Left renal pelvis (tissue), 4 donors: ENCODE data around the gene MRTO4. TPM values are rescaled to one million over a fixed set of nuclear protein-coding genes. Genes with fewer than 3 reads are reported as not detected.
"Not testable (repeated sequence)": the region's sequence is repeated elsewhere in the genome, so short reads cannot be mapped to it uniquely, and the experiment has no call there.

ENCODE experiments used
- DNase-seq, 4 donors: peaks; one replicate each; pipeline ENCODE4 v3.0.0-alpha.2; 2013; ENCODE audit warnings: low read depth in 4 of 4, low spot score in 3 of 4
- polyA plus RNA-seq, 4 donors: library from polyadenylated mRNA; unstranded; fragments of 120-200 nt; gene quantifications; one replicate each; pipeline ENCODE4 v1.2.1, GENCODE V29; 2013; ENCODE audit not compliant: insufficient read length in 4 of 4

Gene MRTO4
- polyA plus RNA-seq, 4 donors = 23.7 to 34.6 (median 27.0) TPM

DNA sequence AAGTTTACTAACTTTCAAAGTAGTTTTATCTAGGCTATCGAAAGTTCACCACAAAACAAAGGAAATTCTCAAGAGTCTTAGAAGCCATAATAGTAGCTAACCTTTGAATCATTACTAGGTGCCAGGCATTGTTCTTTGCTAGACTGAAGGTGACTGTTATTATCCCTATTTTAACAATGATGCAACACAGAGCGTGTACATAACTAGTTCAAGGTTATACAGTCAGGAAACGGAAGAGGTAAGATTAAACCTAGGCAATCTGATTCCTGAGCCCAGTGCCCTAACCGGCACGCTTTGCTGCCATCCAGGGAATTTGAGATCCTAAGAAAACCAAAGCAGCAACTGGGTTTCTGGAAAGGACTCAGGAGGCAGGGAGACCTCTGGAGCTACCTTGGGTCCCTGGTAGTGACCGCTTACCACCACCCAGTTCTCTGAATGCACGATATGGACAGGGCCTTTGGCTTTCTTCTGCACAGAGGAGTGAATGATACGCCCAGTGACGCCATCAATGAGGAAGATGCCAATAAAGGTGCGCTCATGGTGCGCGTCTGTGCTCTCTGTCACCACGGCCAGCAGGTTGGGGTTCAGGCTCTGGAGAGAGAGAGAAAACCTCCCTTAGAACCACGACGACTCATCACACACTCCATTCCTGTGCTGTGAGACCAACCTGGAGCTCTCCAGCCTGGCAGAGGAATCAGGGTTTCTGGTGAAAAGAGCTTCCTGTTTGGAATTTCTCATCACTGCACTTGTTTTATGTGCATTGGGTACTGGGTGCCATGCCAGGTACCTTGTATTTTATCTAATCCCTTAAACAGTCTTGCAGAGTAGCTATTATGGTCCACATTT, 28.4 kb upstream of the MRTO4 start:
- DNase-seq = no peak

GRCh38 chr1:19229229-19229628, 22.4 kb upstream of the MRTO4 start:
- DNase-seq = no peak

DNA sequence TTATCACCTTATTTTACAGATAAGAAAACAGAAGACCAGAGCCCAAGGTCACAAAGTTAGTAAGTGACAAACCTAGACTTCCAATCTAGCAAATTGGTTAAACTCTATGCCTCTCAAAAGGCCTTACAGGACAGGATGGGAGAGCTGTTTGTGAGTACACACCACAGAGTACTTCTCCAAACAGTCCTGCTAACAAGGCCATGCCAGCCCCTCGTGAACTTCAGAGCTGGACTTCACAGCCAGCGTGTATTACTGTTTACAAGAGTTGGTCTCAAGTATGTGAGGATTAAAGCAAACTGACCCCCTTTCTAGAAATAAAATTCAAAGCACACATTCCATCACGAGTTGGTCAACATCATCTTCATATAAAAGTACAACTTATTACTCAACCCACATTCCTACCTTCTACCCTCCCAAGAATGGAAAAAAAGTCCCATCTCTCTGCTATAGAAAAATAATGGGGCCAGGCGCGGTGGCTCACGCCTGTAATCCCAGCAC, 21.7 kb upstream of the MRTO4 start:
- no peak for DNase-seq

DNA sequence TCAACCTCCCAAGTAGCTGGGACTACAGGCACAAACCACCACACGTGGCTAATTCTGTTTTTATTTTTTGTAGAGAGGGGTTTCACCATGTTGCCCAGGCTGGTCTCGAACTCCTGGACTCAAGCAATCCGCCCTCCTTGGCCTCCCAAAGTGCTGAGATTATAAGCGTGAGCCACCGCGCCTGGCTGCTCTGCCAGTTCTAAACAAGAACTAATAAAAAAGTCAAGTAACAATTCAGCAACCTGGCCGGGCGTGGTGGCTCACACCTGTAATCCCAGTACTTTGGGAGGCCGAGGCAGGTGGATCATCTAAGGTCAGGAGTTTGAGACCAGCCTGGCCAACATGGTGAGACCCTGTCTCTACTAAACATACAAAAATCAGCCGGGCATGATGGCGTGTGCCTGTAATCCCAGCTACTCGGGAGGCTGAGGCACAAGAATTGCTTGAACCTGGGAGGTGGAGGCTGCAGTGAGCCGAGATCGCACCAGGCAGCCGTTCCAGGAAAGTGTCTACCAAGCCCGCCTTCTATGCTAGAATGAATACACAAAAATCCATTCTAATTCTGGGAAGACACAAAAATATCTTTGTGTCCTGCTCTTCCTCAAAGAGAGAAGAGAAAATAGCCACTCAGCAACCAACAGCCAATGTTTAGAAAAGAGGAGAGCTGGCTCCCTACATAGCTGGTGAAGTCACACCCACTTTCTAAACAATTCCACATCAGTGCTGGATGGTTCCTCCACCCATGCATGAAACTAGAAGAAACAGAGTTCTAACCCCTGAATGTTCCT, 19.7 kb upstream of the MRTO4 start:
- DNase-seq = not testable (repeated sequence)

DNA sequence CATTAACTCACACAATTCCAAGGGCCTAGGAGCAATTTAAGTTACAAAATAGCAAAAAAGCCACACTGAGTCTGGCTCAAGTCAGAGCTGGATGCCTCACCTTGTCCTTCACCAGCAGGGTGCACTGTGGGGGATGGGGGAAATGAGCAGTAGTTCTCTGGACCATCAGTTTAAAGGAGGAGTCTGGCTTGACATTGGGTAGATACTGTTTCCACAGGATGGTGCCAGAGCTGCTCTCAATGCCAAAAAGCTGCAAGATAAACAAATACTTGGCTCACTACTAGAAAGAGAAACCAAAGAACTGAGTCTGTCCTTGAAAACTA, 19.1 kb upstream of the MRTO4 start:
- no peak for DNase-seq

- no peak for DNase-seq
These were observed 17.4 kb upstream of the MRTO4 start for GRCh38 chr1:19234224-19234623.

- DNase-seq = no peak
These were observed 11.7 kb upstream of the MRTO4 start for GRCh38 chr1:19239876-19240275.

DNA sequence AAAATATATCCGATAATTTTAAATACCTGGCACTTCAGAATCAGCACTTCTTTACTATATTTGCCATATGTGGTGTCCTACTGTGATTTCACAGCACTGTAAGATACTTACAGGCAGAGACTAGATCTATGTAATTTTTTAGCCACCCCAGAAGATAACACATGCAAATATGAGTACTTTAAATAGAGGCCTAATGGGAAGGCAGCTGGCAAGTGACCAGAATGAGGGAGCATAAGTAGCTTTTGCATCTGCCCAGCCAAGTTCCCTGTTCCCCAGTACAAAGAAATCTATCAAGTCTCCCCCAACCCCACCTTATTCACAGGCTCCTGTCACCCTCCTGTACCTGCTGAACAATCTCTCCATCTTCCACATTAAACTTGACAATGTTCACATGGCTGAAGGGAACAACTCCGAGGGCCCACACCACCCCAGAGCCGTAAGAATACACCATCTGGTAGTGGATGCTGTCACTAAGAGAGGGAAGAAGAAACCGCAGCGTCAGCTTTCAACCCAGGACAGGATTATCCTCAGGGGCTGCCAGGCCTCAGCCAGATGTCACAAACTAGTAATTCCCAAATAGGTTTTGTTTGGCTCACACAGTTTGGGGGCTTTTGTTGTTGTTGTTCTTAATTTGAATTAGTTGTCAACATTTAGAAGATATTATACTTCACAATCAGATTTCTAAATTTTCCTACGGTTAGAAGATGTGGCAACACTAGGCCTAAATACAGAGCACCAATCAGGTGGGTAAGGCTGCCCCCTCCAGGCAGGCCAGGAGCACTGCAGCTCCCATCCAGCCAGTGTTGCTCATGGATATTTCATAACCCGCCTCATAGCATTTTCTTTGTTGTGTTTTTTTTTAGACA, 10.7 kb upstream of the MRTO4 start:
- DNase-seq = no peak

GRCh38 chr1:19250629-19251304, 838 bp upstream of the MRTO4 start:
- no peak for DNase-seq

DNA sequence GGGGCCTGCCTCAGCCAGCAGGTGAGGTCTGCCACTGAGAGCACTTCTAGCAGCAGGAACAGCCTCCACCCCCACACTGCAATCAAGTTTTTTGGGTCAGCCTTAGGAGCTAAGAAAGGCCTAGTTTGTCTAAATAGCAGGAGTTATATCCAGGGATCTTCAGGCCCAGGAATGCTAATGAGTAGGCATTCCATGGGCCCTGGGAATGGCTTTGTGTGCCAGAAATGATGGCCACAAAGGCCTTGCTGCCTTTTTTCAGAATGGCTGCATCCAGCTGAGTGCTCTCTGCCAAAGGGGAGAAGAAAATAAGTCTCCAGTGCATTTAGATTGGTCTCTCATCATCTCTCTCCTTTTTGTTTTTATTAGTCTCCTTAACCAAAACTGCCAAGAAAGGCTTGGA, 2.8 kb downstream of the MRTO4 start:
- DNase-seq = no peak

GRCh38 chr1:19255288-19255687, 3.7 kb downstream of the MRTO4 start:
- no peak for DNase-seq

GRCh38 chr1:19256301-19256700, 4.7 kb downstream of the MRTO4 start:
- not testable (repeated sequence) for DNase-seq

- DNase-seq = no peak
These were observed 5.7 kb downstream of the MRTO4 start for GRCh38 chr1:19257178-19257914.

- DNase-seq = no peak
These were observed 6.7 kb downstream of the MRTO4 start for GRCh38 chr1:19258353-19258752.

DNA sequence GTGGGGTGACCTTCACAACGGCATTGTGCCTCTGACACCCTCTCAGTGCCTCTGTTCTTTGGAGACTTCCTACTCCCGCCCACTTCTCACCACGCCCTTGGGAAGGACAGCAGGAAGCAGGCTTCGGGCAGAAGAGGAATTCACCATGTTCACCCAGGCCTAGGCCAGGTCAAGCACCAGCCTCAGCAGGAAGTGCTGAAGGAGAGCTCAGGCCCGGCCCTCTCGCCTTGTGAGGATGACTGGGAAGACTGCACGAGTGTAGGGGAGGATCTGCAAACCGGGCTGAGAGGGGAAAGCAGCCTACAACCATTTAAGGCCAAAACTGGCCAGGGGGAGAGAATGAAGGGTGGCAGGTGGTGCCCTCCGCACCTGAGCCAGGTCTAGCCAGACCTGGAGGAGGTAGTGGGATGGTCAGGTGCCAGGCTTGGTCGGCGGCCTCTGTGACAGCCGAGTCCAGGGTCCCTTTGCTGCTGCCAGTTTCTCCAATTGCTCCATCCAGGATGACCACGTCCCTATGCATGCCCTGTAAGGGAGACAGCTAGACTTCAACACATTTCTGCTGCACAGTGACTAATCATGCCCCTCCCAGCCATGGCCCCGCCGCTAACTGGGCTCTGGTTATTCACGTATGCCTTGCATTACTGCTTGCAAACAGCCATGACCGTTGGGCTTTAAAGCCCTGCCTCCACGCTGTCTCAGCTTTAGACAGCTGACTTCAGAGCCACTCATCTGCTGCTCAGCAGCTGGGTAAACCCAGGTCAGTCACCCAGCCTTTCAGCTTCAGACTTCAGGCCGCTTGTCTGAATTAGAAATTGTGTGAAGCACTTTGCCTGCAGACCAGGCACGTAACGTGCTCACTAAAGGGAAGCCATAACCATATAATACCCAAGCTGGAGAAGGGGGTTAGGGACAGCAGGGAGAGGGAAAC, 8.9 kb downstream of the MRTO4 start:
- DNase-seq = no peak

DNA sequence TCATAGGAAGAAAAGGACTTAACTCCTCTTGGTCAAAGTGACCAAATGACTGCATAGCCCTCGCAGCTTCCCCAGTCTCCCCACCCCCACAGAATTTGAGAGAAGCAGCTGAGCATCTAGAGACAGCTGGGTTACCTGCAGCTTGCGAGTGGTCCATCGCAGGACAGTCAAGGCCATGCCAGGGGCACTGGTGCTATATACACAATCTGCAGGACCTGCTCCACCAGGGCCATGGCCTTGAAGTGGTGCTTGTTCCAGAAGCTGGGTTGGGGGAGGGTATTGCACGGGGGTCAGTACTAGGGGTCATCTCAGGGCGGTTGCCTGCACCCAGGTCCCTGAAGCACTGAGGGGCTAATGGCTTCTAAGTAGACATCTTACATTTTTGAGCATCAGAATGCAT, 10.4 kb downstream of the MRTO4 start:
- DNase-seq = no peak

- no peak for DNase-seq
These were observed 11.1 kb downstream of the MRTO4 start for GRCh38 chr1:19262744-19263143.

DNA sequence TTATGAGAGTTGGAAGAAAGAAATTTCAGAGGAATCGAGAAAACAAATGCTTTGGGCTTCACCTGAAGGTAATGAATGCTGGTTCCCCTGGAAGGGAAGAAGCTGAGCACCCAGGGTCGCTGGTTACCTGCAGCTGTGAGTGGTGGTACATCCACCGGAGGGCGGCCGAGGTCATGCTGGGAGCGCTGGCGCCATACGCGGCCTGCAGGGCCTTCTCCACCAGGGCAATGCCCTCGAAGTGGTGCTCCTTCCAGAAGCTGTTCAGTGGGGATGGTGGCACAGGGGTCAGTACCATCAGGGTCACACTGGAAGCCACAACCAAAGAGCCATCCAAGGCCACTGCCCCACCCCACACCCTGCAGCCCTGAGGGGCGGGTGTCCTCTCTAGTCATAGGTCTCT, 16.8 kb downstream of the MRTO4 start:
- DNase-seq = no peak
